IMR-90 (cell line): ENCODE measurements around the gene TM4SF18.

Source experiments
- CEBPB ChIP-seq: IDR thresholded peaks from 2 replicates; pipeline ENCODE4 v1.6.1; 2012; ENCODE audit warnings: low read depth, low read length, improper control_type of control experiment
- CHD1 ChIP-seq: IDR thresholded peaks from 2 replicates; pipeline ENCODE4 v1.6.1; 2012; ENCODE audit warnings: low read depth, low read length, improper control_type of control experiment
- CTCF ChIP-seq: conservative IDR thresholded peaks from 2 replicates; pipeline ENCODE4 v1.5.1; 2012; ENCODE audit warnings: mild to moderate bottlenecking, low read depth, low read length, improper control_type of control experiment
- MAZ ChIP-seq: IDR thresholded peaks from 2 replicates; pipeline ENCODE4 v1.6.1; 2012; ENCODE audit warnings: low read depth, mild to moderate bottlenecking, low read length, improper control_type of control experiment, moderate library complexity, borderline replicate concordance
- MXI1 ChIP-seq: IDR thresholded peaks from 2 replicates; pipeline ENCODE4 v1.6.1; 2012; ENCODE audit warnings: low read depth, mild to moderate bottlenecking, low read length, moderate library complexity, borderline replicate concordance
- NFE2L2 ChIP-seq: fragments of 150-350 bp; IDR thresholded peaks from 2 replicates; pipeline ENCODE4 v1.6.1; 2016; ENCODE audit warnings: low read depth, mild to moderate bottlenecking, low read length
- POLR2A ChIP-seq: IDR thresholded peaks from 2 replicates; pipeline ENCODE4 v1.6.1; 2012; ENCODE audit warnings: mild to moderate bottlenecking, low read depth, low read length
- RAD21 ChIP-seq: IDR thresholded peaks from 2 replicates; pipeline ENCODE4 v1.6.1; 2012; ENCODE audit warnings: low read length, improper control_type of control experiment
- SMC3 ChIP-seq: fragments of 150-350 bp; IDR thresholded peaks from 2 replicates; pipeline ENCODE4 v1.6.1; 2016; ENCODE audit warnings: low read depth, mild to moderate bottlenecking, antibody characterized with exemption, low read length, moderate library complexity
- USF2 ChIP-seq: fragments of 150-350 bp; IDR thresholded peaks from 2 replicates; pipeline ENCODE4 v1.6.1; 2017; ENCODE audit warnings: mild to moderate bottlenecking, antibody characterized with exemption, low read length, low read depth

- TF ChIP-seq CTCF: no peak
- TF ChIP-seq MAZ: no peak
- no peak for TF ChIP-seq CEBPB
- TF ChIP-seq RAD21: no peak
- no peak for TF ChIP-seq CHD1
- TF ChIP-seq SMC3: no peak
- peak; percentile 83 for TF ChIP-seq POLR2A
- peak; percentile 51 for TF ChIP-seq NFE2L2
- TF ChIP-seq USF2: no peak; the same call in 1 of the 2 replicates
- TF ChIP-seq MXI1: no peak
Observed at GRCh38 chr3:149366941-149367840, 33.8 kb upstream of the TM4SF18 start.
